Measurements from ENCODE around the gene PPARA.

DNA sequence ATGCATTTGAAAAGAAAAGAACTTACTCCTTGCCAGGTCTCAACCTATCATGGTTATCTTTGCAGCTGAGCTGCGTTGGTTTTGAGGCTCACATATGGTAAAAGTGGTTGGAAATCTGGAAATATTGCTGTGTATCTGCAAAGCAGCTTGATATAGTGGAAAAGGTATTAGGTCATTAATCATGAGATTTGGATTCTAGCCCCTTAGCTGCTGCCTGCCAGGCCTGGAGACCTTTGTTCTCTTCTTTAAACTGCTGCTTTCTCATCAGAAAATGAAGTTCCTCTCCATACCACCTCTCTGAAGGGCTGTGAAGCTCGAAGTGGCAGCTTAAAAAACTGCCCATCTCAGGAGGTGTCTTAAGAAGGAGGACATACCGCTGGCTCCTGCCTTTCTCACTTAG lies 5.7 kb downstream of the PPARA start:
- TF ChIP-seq POLR2AphosphoS5 (IDR thresholded peaks at IDR 0.05) (no peak), EP300 (IDR thresholded peaks at IDR 0.05) (no peak)
- TF ChIP-seq, protein P1, sequence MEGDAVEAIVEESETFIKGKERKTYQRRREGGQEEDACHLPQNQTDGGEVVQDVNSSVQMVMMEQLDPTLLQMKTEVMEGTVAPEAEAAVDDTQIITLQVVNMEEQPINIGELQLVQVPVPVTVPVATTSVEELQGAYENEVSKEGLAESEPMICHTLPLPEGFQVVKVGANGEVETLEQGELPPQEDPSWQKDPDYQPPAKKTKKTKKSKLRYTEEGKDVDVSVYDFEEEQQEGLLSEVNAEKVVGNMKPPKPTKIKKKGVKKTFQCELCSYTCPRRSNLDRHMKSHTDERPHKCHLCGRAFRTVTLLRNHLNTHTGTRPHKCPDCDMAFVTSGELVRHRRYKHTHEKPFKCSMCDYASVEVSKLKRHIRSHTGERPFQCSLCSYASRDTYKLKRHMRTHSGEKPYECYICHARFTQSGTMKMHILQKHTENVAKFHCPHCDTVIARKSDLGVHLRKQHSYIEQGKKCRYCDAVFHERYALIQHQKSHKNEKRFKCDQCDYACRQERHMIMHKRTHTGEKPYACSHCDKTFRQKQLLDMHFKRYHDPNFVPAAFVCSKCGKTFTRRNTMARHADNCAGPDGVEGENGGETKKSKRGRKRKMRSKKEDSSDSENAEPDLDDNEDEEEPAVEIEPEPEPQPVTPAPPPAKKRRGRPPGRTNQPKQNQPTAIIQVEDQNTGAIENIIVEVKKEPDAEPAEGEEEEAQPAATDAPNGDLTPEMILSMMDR (IDR thresholded peaks at IDR 0.05): no peak
